Measurements from ENCODE around the gene OR51L1.

The OR51L1 gene

DNA sequence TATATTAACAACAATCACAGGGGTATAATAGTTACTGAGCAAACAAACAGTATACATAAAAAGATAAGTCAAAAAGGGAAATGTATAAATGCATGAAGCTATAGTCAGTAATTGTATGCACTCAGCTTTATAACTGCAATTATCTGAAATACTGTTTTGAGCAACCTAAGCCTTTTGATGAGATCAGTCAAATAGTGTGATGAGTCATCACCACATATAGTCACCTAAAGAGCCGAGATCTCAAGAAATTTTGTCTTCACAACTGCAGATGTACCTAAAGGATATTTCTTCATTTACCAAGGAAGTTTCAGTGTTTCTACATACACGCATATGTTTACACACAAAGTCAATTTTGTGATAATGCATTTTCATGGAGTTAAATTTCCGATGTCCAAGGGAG is 33.8 kb upstream of the OR51L1 start:
- no peak overlapping the region for H3K27ac ChIP-seq (ENCODE audit: low read depth, low read length)
- no peak overlapping the region for H2AFZ ChIP-seq (ENCODE audit: insufficient read depth, low read length, poor library complexity)
- H4K12ac ChIP-seq (ENCODE audit: low read depth, low read length), result no peak overlapping the region
- H3K27me3 ChIP-seq (ENCODE audit: insufficient read depth, low read length), result no peaks in the 10 kb centered on the region
- no peak overlapping the region for H2AK5ac ChIP-seq (ENCODE audit: low read length)
- no peak overlapping the region for H2BK12ac ChIP-seq (ENCODE audit: low read length)
- H3K4me1 ChIP-seq (ENCODE audit: control insufficient read depth in 1 of 2, insufficient read depth in 2 of 2, low read length in 2 of 2), result no peaks in the 10 kb centered on the region
- peak in 1 of 2 donors; percentile 5 for DNase-seq
- WGBS (ENCODE audit: extremely low coverage, insufficient coverage, insufficient read length), result no CpG with 5 or more reads among the region's 3 CpGs
- no peak overlapping the region for H3K4ac ChIP-seq (ENCODE audit: low read depth, low read length)
- H2BK5ac ChIP-seq (ENCODE audit: low read depth, low read length, poor library complexity), result no peak overlapping the region
- no peak overlapping the region for H4K91ac ChIP-seq (ENCODE audit: low read depth, low read length)
- H3K23ac ChIP-seq (ENCODE audit: low read length), result no peak overlapping the region
- no peaks in the 10 kb centered on the region for H3K9me3 ChIP-seq (ENCODE audit: insufficient read depth, low read depth, low read length)
- no peak overlapping the region for H3K4me3 ChIP-seq (ENCODE audit: low read depth, low read length)
- no peak overlapping the region for H3K18ac ChIP-seq (ENCODE audit: low read length)
- H3K79me2 ChIP-seq (ENCODE audit: control insufficient read depth, insufficient read depth, low read length, poor library complexity), result no peaks in the 10 kb centered on the region
- no peak overlapping the region for H3K9ac ChIP-seq (ENCODE audit: low read length)
- no peaks in the 10 kb centered on the region for H3K36me3 ChIP-seq (ENCODE audit: control insufficient read depth in 1 of 2, insufficient read depth in 2 of 2, low read length in 2 of 2)
- no peaks in the 10 kb centered on the region for H3K79me1 ChIP-seq (ENCODE audit: low read length)
- no peak overlapping the region for H3K4me2 ChIP-seq (ENCODE audit: low read length)
- no peak overlapping the region for H4K8ac ChIP-seq (ENCODE audit: low read depth, low read length)
- H3K14ac ChIP-seq (ENCODE audit: low read length), result no peak overlapping the region
- H2BK120ac ChIP-seq (ENCODE audit: insufficient read depth, low read length, poor library complexity), result no peak overlapping the region

DNA sequence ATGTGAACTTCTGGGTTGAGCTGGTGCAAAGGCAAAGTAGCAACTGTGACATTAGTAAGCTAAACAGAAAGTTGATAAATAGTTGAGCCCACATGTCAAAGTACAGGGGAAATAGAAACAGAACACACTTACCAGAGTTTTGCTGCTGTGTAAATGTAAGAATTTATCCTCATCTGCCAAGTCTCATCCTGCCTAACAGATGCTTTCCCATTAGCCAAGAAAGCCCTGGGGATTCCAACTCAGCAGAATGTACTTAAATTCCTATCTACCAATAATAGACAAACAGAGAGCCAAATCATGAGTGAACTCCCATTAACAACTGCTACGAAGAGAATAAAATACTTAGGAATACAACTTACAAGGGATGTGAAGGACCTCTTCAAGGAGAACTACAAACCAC is 31.8 kb upstream of the OR51L1 start:
- no peak overlapping the region for H3K27ac ChIP-seq (ENCODE audit: low read depth, low read length)

DNA sequence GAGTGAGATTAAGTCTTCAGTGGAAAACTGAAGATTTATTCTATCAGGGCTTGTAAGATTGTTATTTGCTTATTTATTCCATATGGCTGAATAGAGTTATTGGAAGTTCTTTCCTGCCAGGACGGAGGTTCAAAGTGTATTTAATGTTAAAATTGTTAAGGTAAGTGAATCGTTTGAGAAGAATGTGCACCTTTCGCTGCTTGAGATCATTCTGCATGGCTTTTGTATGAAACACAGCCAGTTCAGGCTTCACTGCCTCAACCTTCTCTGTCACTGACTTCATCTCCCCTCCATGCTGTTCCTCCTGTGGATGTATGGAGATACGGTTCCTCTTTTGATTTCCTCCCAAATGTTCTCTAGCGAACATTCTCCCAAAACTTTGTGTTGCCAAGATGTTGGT is 19.2 kb upstream of the OR51L1 start:
- H3K79me1 ChIP-seq (ENCODE audit: low read length), result no peaks in the 10 kb centered on the region
- DNase-seq, result no peak
- no CpG with 5 or more reads among the region's 5 CpGs for WGBS (ENCODE audit: extremely low coverage, insufficient coverage, insufficient read length)
- no peaks in the 10 kb centered on the region for H3K9me3 ChIP-seq (ENCODE audit: insufficient read depth, low read depth, low read length)
- no peak overlapping the region for H3K14ac ChIP-seq (ENCODE audit: low read length)
- no peak overlapping the region for H3K23ac ChIP-seq (ENCODE audit: low read length)
- no peak overlapping the region for H3K27ac ChIP-seq (ENCODE audit: low read depth, low read length)
- no peak overlapping the region for H2BK120ac ChIP-seq (ENCODE audit: insufficient read depth, low read length, poor library complexity)
- no peak overlapping the region for H3K4me3 ChIP-seq (ENCODE audit: low read depth, low read length)
- no peaks in the 10 kb centered on the region for H3K79me2 ChIP-seq (ENCODE audit: control insufficient read depth, insufficient read depth, low read length, poor library complexity)
- H3K36me3 ChIP-seq (ENCODE audit: control insufficient read depth in 1 of 2, insufficient read depth in 2 of 2, low read length in 2 of 2), result no peaks in the 10 kb centered on the region
- H2AFZ ChIP-seq (ENCODE audit: insufficient read depth, low read length, poor library complexity), result no peak overlapping the region
- H2BK5ac ChIP-seq (ENCODE audit: low read depth, low read length, poor library complexity), result no peak overlapping the region
- no peaks in the 10 kb centered on the region for H3K4me1 ChIP-seq (ENCODE audit: control insufficient read depth in 1 of 2, insufficient read depth in 2 of 2, low read length in 2 of 2)
- H4K12ac ChIP-seq (ENCODE audit: low read depth, low read length), result no peak overlapping the region
- H2BK12ac ChIP-seq (ENCODE audit: low read length), result no peak overlapping the region
- H2AK5ac ChIP-seq (ENCODE audit: low read length), result no peak overlapping the region
- H3K9ac ChIP-seq (ENCODE audit: low read length), result no peak overlapping the region
- H3K4ac ChIP-seq (ENCODE audit: low read depth, low read length), result no peak overlapping the region
- no peak overlapping the region for H4K8ac ChIP-seq (ENCODE audit: low read depth, low read length)
- no peaks in the 10 kb centered on the region for H3K27me3 ChIP-seq (ENCODE audit: insufficient read depth, low read length)
- H3K18ac ChIP-seq (ENCODE audit: low read length), result no peak overlapping the region
- H4K91ac ChIP-seq (ENCODE audit: low read depth, low read length), result no peak overlapping the region
- no peak overlapping the region for H3K4me2 ChIP-seq (ENCODE audit: low read length)

More for the DNA sequence above, 31.8 kb upstream of the OR51L1 start:
- Histone ChIP-seq H3K23ac (ENCODE audit: low read length) (no peak overlapping the region), H3K9ac (ENCODE audit: low read length) (no peak overlapping the region), H3K4me1 (ENCODE audit: control insufficient read depth in 1 of 2, insufficient read depth in 2 of 2, low read length in 2 of 2) (no peaks in the 10 kb centered on the region), H3K9me3 (ENCODE audit: insufficient read depth, low read depth, low read length) (no peaks in the 10 kb centered on the region), H3K4me3 (ENCODE audit: low read depth, low read length) (no peak overlapping the region), H3K4me2 (ENCODE audit: low read length) (no peak overlapping the region), H2BK5ac (ENCODE audit: low read depth, low read length, poor library complexity) (no peak overlapping the region), H4K12ac (ENCODE audit: low read depth, low read length) (no peak overlapping the region), H3K27me3 (ENCODE audit: insufficient read depth, low read length) (no peaks in the 10 kb centered on the region), H3K4ac (ENCODE audit: low read depth, low read length) (no peak overlapping the region), H2AFZ (ENCODE audit: insufficient read depth, low read length, poor library complexity) (no peak overlapping the region), H3K79me2 (ENCODE audit: control insufficient read depth, insufficient read depth, low read length, poor library complexity) (no peaks in the 10 kb centered on the region), H3K79me1 (ENCODE audit: low read length) (no peaks in the 10 kb centered on the region), H2AK5ac (ENCODE audit: low read length) (no peak overlapping the region), H3K14ac (ENCODE audit: low read length) (no peak overlapping the region), H2BK12ac (ENCODE audit: low read length) (no peak overlapping the region), H3K18ac (ENCODE audit: low read length) (no peak overlapping the region), H2BK120ac (ENCODE audit: insufficient read depth, low read length, poor library complexity) (no peak overlapping the region), H3K36me3 (ENCODE audit: control insufficient read depth in 1 of 2, insufficient read depth in 2 of 2, low read length in 2 of 2) (no peaks in the 10 kb centered on the region), H4K91ac (ENCODE audit: low read depth, low read length) (no peak overlapping the region), H4K8ac (ENCODE audit: low read depth, low read length) (no peak overlapping the region)
- DNase-seq, result no peak
- WGBS (ENCODE audit: extremely low coverage, insufficient coverage, insufficient read length), result no CpG with 5 or more reads among the region's 1 CpG

DNA sequence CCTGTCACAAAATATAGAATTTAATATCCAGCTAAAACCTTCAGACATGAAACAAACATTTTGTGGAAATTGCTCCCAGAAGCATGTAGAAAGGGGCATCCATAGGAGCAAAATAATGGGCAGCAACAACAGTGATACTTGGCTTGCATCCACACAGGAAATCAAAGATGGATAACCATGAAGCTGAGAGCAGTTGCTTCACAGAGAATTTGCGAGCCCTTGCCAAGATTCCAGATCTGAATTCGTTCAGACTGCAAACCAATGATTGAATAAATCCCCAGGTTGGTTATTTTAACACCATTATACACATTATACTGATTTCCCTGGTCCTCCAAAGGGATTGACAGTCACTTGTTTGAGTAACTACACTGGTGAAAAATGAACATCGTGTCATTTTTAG is 15.6 kb upstream of the OR51L1 start:
- DNase-seq, result no peak
- Histone ChIP-seq H3K14ac (ENCODE audit: low read length) (no peak overlapping the region), H3K9ac (ENCODE audit: low read length) (no peak overlapping the region), H3K79me1 (ENCODE audit: low read length) (no peaks in the 10 kb centered on the region), H3K9me3 (ENCODE audit: insufficient read depth, low read depth, low read length) (no peaks in the 10 kb centered on the region), H3K36me3 (ENCODE audit: control insufficient read depth in 1 of 2, insufficient read depth in 2 of 2, low read length in 2 of 2) (no peaks in the 10 kb centered on the region), H3K4me2 (ENCODE audit: low read length) (no peak overlapping the region), H2BK5ac (ENCODE audit: low read depth, low read length, poor library complexity) (no peak overlapping the region), H3K18ac (ENCODE audit: low read length) (no peak overlapping the region), H4K8ac (ENCODE audit: low read depth, low read length) (no peak overlapping the region), H3K4me1 (ENCODE audit: control insufficient read depth in 1 of 2, insufficient read depth in 2 of 2, low read length in 2 of 2) (no peaks in the 10 kb centered on the region), H3K79me2 (ENCODE audit: control insufficient read depth, insufficient read depth, low read length, poor library complexity) (no peaks in the 10 kb centered on the region), H2BK12ac (ENCODE audit: low read length) (no peak overlapping the region), H3K27ac (ENCODE audit: low read depth, low read length) (no peak overlapping the region), H4K91ac (ENCODE audit: low read depth, low read length) (no peak overlapping the region), H3K4ac (ENCODE audit: low read depth, low read length) (no peak overlapping the region), H2AK5ac (ENCODE audit: low read length) (no peak overlapping the region), H3K4me3 (ENCODE audit: low read depth, low read length) (no peak overlapping the region), H2AFZ (ENCODE audit: insufficient read depth, low read length, poor library complexity) (no peak overlapping the region), H3K27me3 (ENCODE audit: insufficient read depth, low read length) (no peaks in the 10 kb centered on the region), H3K23ac (ENCODE audit: low read length) (no peak overlapping the region), H4K12ac (ENCODE audit: low read depth, low read length) (no peak overlapping the region), H2BK120ac (ENCODE audit: insufficient read depth, low read length, poor library complexity) (no peak overlapping the region)
- WGBS (ENCODE audit: extremely low coverage, insufficient coverage, insufficient read length), result no CpG with 5 or more reads among the region's 3 CpGs

Data from trophoblast cell (in vitro differentiated cells and primary cell).